ELF-1 (cell line): ENCODE data around the gene FMN1.
"Not testable (repeated sequence)": the region's sequence is repeated elsewhere in the genome, so short reads cannot be mapped to it uniquely, and the experiment has no call there.

ENCODE experiments used
- DNase-seq: peaks from one replicate; pipeline ENCODE4 v3.0.0-alpha.2; 2016; ENCODE audit warnings: low read depth, low spot score

The FMN1 gene

GRCh38 chr15:32972686-32973085 is 221.8 kb downstream of the FMN1 start:
- no peak for DNase-seq

- no peak for DNase-seq
These were observed 223.7 kb downstream of the FMN1 start for GRCh38 chr15:32970847-32971246.

- DNase-seq, result no peak
These were observed 227.0 kb downstream of the FMN1 start for GRCh38 chr15:32967521-32967920.

DNA sequence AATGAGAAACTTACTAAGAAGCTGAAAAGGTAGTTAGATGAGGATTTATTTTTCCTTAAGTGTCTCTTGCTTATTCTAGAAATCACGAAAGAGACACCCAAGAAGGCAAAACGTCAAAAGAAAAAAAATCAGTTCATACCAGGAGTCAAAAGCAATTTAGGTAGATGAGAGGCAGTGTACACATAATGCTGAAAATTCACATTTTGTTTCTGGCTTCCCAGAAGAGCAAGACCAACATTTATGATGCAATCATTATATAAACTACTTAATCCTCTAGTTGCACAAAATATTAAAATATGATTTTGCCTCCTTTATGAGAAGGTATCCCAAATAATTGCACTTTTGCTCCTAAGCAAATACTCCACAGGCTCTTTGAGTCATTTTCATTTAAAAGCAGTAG is 228.0 kb downstream of the FMN1 start:
- DNase-seq, result no peak

- DNase-seq, result no peak
These were observed 228.6 kb downstream of the FMN1 start for GRCh38 chr15:32965897-32966296.

DNA sequence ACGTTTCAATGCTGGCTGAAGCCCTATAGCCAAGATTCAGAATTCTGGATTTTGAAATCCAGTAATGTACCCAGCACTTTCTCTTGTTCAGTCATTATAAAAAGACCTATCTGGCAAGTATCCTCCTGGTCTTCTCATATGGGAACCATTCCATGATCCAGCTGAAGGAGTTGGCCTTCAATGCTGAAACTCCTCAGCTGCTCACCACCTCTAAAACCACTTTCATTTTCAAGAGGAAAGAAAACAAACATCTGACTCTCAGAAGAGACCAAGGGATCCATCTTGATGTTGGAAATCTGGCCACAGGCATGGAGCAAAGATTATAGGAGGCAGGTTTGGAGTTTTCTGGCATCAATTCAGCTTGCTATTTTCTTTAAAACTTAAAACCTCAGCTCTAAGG is 235.4 kb downstream of the FMN1 start:
- no peak for DNase-seq

DNA sequence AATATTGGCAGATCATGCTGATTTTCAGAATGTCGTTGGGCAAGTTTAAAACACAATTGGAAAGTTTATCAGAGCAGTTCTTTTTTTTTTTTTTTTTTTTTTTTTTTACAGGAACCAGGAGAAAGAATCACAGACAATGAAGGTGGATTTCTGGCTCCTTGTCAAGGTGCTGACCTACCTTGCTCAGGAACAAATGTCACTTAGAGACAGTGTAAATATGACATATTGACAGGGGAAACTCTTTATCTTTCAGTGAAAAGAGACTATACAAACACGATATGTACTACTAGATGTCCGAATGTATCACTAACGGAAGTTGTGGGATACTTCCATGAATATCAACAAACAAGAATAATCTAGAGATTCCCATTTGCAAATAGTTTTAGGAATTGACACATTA is 237.3 kb downstream of the FMN1 start:
- DNase-seq, result no peak

DNA sequence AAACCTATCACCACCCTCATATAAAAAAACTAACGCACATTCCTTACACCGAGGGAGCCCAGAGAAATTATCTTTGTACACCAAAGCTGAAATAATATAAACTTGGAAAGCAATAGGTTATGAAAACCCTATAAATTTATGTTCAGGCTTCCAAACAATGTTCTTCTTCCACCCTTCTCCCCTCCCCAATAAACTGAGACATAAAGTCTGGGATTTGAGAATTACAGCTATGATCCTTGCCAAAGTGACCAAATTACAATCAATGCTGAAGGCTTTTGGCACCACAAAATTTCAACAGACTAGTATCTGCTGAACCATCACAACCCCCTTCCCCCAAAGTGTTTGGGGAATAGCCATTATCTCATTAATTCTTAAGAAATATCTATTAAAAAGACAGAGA is 237.8 kb downstream of the FMN1 start:
- no peak for DNase-seq

DNA sequence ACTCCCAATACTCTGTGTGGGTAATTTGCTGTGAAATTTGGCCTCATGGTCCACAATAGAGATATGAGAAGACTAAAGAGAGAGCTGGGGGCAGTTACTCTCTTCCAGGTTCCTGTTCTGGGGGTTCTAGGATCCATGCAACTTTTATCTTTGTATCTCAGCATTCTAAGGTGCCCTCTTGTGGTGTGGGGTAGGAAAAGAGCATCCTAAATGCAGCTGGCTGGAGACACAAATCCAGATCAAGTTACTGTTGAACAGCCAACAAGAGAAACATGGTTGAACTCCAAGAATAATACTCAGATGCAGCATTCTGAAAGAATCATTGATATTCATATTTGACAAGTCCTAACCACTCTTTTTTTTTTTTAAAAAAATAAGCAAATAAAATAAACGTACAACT is 238.5 kb downstream of the FMN1 start:
- DNase-seq, result peak; percentile 45

DNA sequence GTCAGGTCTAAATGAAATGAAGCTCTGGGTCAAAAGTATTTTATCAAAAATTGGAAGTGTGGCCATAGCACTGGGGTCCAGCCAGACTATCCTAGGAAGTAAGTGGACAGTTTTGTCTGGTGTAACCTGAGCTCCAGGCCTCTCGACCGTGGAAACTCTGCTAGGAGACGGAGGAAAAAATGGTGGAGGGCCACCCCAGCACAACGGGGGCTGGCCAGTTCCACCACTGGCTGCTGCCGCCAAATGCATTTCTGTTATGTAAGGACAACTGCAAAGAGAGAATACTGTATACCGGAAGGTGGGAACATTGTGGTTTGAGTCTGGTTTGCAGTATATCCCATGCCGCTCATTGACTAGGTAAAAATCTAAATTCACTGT is 241.0 kb downstream of the FMN1 start:
- DNase-seq, result peak; percentile 49

DNA sequence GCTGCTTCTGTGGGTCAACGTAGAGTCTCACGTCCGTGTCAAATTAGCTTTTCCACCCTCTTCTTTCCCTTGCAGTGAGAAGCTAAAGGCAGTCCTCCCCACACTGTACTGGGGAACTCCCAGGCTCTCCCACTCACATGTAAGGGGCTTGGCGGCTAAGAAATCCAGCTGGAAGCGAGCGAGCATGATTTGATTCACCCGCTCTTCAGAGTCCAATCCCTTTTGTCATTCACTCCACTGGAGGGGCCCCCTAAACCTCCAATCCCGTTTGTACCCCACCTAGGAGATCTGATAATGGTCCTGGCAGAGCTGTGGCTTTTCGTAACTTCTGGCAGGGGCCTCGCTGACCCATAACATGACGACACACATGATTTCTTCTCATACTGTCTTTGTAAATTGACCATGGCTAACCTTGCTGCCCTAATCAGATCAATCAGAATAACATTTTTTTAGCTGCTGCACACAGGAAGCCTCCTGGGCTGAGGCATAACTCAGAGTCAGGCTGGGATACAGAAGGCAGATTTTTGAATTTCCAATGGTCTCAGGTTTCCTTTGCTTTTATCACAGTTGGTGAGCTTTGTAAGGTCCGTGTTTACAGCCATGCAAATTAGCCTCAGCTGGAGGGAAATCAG is 241.5 kb downstream of the FMN1 start:
- DNase-seq, result no peak

DNA sequence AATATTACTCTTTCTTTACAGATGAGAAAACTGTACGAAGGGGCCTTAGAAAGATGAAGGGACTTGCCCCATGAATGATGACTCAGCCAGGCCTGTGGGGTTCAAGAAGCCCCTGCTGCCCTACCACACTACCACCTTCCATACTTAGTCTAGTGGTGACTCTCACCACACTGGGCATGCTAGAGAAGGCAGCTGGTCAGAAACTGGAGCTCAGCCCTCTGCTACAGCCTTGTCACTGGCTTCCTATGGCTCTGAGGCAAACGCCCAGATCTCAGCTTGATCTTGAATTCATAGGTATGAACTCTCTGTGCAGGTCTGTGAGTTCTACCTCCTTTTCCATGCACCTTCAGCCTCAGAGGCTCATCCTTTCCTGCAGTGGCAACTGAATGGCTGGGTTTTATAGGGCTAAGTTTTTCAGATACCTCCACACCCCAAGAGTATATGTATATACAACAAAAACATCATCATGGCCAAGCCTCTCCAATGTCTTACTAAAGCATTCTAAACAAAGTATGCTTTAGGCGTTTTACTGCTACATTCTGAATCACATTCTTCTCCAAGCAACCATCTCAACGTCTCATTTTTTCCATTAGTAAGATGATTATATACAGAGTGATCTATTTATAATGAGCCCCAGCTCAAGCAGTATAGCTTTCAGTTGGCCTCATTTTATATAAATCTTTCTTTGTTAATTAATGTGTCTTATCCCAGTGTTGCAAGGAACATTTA is 242.6 kb downstream of the FMN1 start:
- no peak for DNase-seq

- DNase-seq, result not testable (repeated sequence)
These were observed 244.5 kb downstream of the FMN1 start for GRCh38 chr15:32950051-32950450.

DNA sequence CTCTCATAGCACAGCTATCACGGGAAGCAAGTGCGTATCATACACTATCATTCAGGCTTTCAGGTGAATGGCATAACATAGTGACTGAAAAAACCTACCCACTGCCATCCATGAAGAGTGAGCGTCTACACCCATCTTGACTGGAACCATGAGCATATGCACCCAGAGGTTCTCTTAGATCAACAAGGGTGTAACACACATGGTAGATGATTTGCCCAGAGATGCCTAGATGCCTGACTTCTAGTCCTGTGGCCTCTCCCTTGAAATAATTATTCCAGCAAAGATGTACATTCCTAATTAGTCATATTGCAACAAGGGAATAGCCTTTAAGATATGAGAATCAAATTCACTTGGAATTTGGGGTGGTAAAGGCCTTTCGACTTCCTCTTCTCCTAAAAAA is 248.3 kb downstream of the FMN1 start:
- no peak for DNase-seq

GRCh38 chr15:32944431-32944830 is 250.1 kb downstream of the FMN1 start:
- no peak for DNase-seq

- DNase-seq, result no peak
These were observed 250.8 kb downstream of the FMN1 start for GRCh38 chr15:32943711-32944110.

DNA sequence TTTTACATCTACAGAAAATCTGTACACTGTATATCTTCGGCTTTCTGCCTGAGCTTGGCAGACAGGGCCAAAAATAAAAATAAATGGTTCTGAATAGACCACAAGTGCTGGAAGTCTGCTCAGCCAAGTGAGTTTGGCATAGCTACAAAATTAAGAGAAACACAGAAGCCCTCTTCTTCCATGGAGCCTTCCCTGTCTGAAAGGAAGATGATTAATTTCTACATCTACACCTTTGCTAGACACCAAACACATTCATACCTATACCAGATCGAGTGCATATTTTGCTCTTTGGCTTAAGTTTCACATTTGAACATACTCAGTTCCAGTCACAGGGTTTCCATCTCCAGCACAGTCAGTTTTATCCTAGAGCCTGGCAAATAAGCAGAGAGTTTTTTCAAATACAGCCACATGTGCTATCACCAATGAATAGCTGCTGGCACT is 252.1 kb downstream of the FMN1 start:
- DNase-seq, result no peak

DNA sequence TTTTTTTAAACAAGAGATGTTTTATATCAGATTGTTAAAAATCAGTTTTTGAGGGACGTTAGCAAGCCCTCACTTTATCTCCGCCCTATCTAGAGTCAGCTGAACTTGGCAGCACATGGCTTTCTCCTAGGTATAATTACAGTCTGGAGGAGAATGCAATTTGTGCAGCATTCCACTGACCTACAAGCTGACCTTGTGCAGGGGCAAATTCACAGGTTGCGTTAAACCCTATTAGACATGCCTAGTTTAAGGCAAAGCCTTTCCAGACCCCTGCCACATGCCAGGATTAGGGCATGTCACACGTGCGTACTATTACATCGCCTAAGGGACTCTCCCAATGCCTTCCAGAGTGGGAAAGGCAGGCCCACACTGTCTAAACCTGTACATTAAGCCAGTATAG is 252.7 kb downstream of the FMN1 start:
- DNase-seq, result no peak

DNA sequence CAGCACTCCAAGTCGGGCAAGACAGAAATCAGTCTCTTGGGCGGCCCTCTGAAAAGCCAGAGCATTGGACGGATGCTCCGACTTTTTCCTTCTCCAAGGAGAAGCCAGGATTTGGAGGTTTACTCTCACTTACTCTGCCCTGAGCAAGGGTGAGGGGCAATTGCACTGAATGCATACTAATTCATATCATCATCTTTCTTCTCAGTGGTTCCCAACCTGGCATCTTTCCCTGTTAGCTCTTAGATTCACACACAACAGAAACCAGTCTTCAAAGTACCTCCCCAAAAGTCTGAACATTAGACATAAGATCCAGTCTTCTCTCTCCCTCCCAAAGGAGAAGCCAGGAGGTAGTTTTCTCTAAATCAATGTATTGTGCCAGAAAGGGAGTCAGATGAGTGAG is 257.5 kb downstream of the FMN1 start:
- no peak for DNase-seq

GRCh38 chr15:32936283-32936918 is 258.1 kb downstream of the FMN1 start:
- no peak for DNase-seq

- DNase-seq, result no peak
These were observed 259.4 kb downstream of the FMN1 start for GRCh38 chr15:32935139-32935538.

DNA sequence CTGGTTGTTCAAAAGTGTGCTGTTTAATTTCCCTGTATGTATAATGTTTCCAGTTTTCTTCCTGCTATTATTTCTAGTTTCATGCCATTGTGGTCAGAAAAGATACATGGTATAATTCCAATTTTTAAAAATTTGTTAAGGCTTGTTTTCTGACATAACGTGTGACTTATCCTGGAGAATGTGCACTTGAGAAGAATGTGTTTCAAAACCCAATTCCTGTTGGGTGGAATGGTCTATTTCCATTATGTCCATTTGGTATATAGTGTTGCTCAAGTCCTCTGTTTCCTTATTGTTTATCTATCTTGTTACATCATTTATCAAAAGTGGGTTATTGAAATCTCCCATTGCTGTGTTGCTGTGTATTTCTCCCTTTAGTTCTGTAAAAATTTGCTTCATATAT is 261.3 kb downstream of the FMN1 start:
- no peak for DNase-seq

GRCh38 chr15:32928876-32929275 is 265.6 kb downstream of the FMN1 start:
- DNase-seq, result no peak
